GM21360 (cell line): ENCODE results near the gene STARD3.
"Not testable (repeated sequence)": the region's sequence is repeated elsewhere in the genome, so short reads cannot be mapped to it uniquely, and the experiment has no call there.

ENCODE experiments used
- ATAC-seq: cut with Tn5 transposase; IDR thresholded peaks from one replicate; pipeline ENCODE4 v1.9.1; 2021; ENCODE audit warnings: mild to moderate bottlenecking, moderate library complexity; ENCODE audit not compliant: unreplicated experiment

STARD3 gene

DNA sequence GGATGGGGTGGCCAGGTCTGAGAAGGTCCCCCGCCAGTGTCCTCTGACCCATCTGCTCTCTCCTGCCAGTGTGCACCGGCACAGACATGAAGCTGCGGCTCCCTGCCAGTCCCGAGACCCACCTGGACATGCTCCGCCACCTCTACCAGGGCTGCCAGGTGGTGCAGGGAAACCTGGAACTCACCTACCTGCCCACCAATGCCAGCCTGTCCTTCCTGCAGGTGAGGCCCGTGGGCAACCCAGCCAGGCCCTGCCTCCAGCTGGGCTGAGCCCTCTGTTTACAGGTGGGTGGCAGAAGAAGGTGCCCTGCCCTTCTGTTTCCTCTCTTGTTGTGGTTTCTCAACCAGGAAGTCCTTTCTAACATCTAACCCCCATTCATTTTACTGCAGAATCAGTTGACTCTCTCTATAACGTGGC is 70.0 kb downstream of the STARD3 start:
- ATAC-seq = no peak

DNA sequence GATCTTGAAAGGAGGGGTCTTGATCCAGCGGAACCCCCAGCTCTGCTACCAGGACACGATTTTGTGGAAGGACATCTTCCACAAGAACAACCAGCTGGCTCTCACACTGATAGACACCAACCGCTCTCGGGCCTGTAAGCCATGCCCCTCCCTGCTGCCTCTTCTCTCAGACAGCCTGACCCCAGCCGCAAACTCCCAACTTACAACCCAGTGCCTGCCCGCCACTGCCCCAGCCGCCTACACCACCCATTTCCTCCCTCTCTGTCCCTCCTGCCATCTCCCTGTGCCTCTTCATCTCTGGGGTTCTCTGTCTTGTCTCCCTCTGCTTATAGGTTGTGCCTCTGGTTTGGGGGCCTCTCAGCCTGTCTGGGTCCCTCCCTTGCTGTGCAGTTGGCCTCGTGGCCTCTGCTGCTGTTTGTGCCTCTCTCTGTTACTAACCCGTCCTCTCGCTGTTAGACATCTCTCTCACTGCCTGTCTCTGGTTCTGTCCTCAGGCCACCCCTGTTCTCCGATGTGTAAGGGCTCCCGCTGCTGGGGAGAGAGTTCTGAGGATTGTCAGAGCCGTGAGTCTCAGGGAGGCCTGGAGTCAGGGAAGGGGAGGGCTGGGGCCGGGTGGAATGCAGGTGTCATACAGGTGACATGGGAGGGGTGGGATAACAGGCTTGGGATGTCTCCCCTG is 72.5 kb downstream of the STARD3 start:
- no peak for ATAC-seq

DNA sequence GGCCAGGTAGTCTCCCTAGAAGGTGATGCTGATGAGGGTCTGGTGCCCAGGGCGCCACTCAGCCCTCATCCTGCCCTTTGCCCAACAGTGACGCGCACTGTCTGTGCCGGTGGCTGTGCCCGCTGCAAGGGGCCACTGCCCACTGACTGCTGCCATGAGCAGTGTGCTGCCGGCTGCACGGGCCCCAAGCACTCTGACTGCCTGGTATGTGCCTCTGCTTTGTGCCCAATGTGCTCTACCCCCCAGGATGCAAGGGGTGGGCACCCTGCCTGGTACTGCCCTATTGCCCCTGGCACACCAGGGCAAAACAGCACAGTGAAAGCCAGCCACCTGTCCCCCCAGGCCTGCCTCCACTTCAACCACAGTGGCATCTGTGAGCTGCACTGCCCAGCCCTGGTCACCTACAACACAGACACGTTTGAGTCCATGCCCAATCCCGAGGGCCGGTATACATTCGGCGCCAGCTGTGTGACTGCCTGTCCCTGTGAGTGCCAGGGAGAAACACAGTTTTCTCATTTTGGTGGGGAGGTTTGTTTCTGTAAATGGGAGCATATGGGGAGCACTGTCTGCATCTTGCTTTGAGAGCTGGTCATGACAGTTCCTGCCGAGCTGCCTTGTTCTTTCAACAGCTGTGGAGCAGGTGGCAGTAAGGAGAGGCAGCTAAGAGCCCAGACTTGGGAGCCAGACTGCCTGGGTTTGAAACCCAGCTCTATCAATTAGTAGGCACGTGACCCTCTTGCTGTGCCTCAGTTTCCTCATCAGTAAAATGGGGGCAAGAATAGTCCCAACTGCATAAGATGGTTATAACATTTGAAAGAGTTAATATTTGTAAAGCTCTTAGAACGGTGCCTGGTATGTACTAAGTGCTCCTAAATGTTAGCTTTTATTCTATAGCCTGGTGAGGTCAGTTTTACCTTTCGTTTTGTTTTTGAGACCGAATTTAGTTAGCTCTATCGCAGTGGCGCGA is 73.3 kb downstream of the STARD3 start:
- no peak for ATAC-seq

DNA sequence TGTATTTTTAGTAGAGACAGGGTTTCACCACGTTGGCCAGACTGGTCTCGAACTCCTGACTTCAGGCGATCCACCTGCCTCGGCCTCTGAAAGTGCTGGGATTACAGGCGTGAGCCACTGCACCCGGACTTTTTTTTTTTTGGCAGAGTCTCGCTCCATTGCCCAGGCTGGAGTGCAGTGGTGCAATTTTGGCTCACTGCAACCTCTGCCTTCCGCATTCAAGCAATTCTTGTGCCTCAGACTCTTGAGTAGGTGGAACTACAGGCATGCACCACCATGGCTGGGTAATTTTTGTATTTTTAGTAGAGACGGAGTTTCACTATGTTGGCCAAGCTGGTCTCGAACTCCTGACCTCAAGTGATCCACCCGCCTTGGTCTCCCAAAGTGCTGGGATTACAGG is 74.1 kb downstream of the STARD3 start:
- ATAC-seq = not testable (repeated sequence)

DNA sequence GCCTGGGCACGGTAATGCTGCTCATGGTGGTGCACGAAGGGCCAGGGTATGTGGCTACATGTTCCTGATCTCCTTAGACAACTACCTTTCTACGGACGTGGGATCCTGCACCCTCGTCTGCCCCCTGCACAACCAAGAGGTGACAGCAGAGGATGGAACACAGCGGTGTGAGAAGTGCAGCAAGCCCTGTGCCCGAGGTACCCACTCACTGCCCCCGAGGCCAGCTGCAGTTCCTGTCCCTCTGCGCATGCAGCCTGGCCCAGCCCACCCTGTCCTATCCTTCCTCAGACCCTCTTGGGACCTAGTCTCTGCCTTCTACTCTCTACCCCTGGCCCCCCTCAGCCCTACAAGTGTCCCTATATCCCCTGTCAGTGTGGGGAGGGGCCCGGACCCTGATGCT is 74.9 kb downstream of the STARD3 start:
- no peak for ATAC-seq
